ENCODE results near the gene LCA5L.
"Not testable (repeated sequence)": the region's sequence is repeated elsewhere in the genome, so short reads cannot be mapped to it uniquely, and the experiment has no call there.

Gene LCA5L

GRCh38 chr21:39387461-39388037, 58.0 kb downstream of the LCA5L start:
- DNase-seq (ENCODE audit: low read depth) = no peak

GRCh38 chr21:39386899-39387298, 58.7 kb downstream of the LCA5L start:
- DNase-seq (ENCODE audit: low read depth) = no peak

GRCh38 chr21:39386194-39386593, 59.4 kb downstream of the LCA5L start:
- DNase-seq (ENCODE audit: low read depth) = no peak

- no peak for DNase-seq (ENCODE audit: low read depth)
Measured at GRCh38 chr21:39385299-39386145, 60.1 kb downstream of the LCA5L start.

- no peak for DNase-seq (ENCODE audit: low read depth)
Measured at GRCh38 chr21:39384674-39385298, 60.8 kb downstream of the LCA5L start.

- DNase-seq (ENCODE audit: low read depth) = not testable (repeated sequence)
Measured at GRCh38 chr21:39382096-39382495, 63.5 kb downstream of the LCA5L start.

GRCh38 chr21:39381009-39381408, 64.6 kb downstream of the LCA5L start:
- no peak for DNase-seq (ENCODE audit: low read depth)

- peak; percentile 83 for DNase-seq (ENCODE audit: low read depth)
Measured at GRCh38 chr21:39379986-39380891, 65.3 kb downstream of the LCA5L start.

GRCh38 chr21:39377444-39378050, 68.0 kb downstream of the LCA5L start:
- DNase-seq (ENCODE audit: low read depth) = no peak

- DNase-seq (ENCODE audit: low read depth) = no peak
Measured at GRCh38 chr21:39375446-39375845, 70.1 kb downstream of the LCA5L start.

- no peak for DNase-seq (ENCODE audit: low read depth)
Measured at GRCh38 chr21:39374046-39374445, 71.5 kb downstream of the LCA5L start.

GRCh38 chr21:39373634-39374033, 71.9 kb downstream of the LCA5L start:
- DNase-seq (ENCODE audit: low read depth) = no peak

- DNase-seq (ENCODE audit: low read depth) = not testable (repeated sequence)
Measured at GRCh38 chr21:39369896-39370288, 75.7 kb downstream of the LCA5L start.

- no peak for DNase-seq (ENCODE audit: low read depth)
Measured at GRCh38 chr21:39367783-39368182, 77.8 kb downstream of the LCA5L start.

GRCh38 chr21:39366563-39366962, 79.0 kb downstream of the LCA5L start:
- no peak for DNase-seq (ENCODE audit: low read depth)

- no peak for DNase-seq (ENCODE audit: low read depth)
Measured at GRCh38 chr21:39364949-39365348, 80.6 kb downstream of the LCA5L start.

GRCh38 chr21:39363607-39364555, 81.7 kb downstream of the LCA5L start:
- no peak for DNase-seq (ENCODE audit: low read depth)

GRCh38 chr21:39362733-39363132, 82.8 kb downstream of the LCA5L start:
- no peak for DNase-seq (ENCODE audit: low read depth)

GRCh38 chr21:39359382-39359781, 86.2 kb downstream of the LCA5L start:
- DNase-seq (ENCODE audit: low read depth) = no peak

All from GM04503 (cell line).